Measurements from ENCODE around the gene LYPLA2. TPM values are rescaled to one million over a fixed set of nuclear protein-coding genes. Genes with fewer than 3 reads are reported as not detected.

Gene LYPLA2
- total RNA-seq, 1 donor from 2014 or later = 56.2 TPM

DNA sequence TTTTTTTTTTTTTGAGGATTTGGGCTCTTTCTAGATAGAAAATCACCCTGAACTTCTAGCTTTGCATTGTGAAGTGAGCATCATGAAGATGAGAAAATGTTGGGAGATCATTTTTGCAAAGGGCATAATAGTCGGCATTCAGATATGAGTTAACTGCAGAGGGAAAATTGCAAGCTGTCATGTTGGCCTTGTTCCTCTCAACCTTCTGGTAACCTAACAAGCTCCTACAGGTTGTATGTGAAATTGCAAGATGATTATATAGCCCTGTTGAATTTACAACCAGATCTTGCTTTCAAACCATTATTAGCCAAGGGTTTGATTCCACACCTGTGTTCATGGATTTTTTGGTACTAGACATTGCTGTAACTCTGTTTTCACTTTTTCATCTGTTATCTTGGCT lies 45.4 kb upstream of the LYPLA2 start:
- Histone ChIP-seq H3K36me3 (peaks cover under 1 to 4% of the 10 kb centered on the region in 2 donors), H3K4me1 (peaks cover 29% of the 10 kb centered on the region), H3K27me3 (no peaks in the 10 kb centered on the region), H3K27ac (no peak overlapping the region), H3K4me3 (no peak overlapping the region), H3K9me3 (no peaks in the 10 kb centered on the region)
- intact Hi-C loops (cut with DNase I) = no loop called here
- no peak for TF ChIP-seq POLR2AphosphoS5 (IDR thresholded peaks at IDR 0.05; ENCODE audit: insufficient read depth in 1 of 2, low read depth in 1 of 2)
- TF ChIP-seq, protein P1, sequence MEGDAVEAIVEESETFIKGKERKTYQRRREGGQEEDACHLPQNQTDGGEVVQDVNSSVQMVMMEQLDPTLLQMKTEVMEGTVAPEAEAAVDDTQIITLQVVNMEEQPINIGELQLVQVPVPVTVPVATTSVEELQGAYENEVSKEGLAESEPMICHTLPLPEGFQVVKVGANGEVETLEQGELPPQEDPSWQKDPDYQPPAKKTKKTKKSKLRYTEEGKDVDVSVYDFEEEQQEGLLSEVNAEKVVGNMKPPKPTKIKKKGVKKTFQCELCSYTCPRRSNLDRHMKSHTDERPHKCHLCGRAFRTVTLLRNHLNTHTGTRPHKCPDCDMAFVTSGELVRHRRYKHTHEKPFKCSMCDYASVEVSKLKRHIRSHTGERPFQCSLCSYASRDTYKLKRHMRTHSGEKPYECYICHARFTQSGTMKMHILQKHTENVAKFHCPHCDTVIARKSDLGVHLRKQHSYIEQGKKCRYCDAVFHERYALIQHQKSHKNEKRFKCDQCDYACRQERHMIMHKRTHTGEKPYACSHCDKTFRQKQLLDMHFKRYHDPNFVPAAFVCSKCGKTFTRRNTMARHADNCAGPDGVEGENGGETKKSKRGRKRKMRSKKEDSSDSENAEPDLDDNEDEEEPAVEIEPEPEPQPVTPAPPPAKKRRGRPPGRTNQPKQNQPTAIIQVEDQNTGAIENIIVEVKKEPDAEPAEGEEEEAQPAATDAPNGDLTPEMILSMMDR (IDR thresholded peaks at IDR 0.05) = no peak
- TF ChIP-seq POLR2A (IDR thresholded peaks at IDR 0.05) = no peak
- no peak for DNase-seq (ENCODE audit: extremely low spot score in 2 of 2)

DNA sequence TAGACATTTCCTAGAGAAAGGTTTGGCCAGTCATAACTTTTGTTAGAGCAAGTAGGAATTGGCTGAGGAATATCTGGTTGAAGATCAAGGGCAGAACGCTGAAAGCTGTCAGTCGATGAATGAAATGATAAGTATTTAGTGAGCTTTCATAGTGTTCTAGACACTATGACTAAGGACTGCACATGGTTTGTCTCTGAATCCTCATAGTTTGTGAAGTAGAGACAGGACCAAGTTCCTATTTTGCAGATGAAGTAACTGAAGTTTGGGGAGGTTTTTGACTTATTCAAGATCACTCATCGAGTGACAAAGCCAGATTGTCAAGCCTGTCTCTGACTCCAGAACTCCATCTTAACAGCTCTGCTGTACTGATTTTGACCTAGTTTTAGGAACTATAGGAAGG lies 42.9 kb upstream of the LYPLA2 start:
- H3K9me3 ChIP-seq = no peaks in the 10 kb centered on the region
- peaks cover 8 to 29% of the 10 kb centered on the region in 2 donors for H3K36me3 ChIP-seq
- no peak for DNase-seq (ENCODE audit: extremely low spot score in 2 of 2)
- intact Hi-C loops (cut with DNase I) = no loop called here
- peaks cover 29% of the 10 kb centered on the region for H3K4me1 ChIP-seq
- no peak overlapping the region for H3K27ac ChIP-seq
- H3K4me3 ChIP-seq = no peak overlapping the region
- no peaks in the 10 kb centered on the region for H3K27me3 ChIP-seq
- TF ChIP-seq POLR2AphosphoS5 (IDR thresholded peaks at IDR 0.05; ENCODE audit: insufficient read depth in 1 of 2, low read depth in 1 of 2) = no peak
- TF ChIP-seq, protein P1 (IDR thresholded peaks at IDR 0.05) = no peak
- no peak for TF ChIP-seq POLR2A (IDR thresholded peaks at IDR 0.05)

DNA sequence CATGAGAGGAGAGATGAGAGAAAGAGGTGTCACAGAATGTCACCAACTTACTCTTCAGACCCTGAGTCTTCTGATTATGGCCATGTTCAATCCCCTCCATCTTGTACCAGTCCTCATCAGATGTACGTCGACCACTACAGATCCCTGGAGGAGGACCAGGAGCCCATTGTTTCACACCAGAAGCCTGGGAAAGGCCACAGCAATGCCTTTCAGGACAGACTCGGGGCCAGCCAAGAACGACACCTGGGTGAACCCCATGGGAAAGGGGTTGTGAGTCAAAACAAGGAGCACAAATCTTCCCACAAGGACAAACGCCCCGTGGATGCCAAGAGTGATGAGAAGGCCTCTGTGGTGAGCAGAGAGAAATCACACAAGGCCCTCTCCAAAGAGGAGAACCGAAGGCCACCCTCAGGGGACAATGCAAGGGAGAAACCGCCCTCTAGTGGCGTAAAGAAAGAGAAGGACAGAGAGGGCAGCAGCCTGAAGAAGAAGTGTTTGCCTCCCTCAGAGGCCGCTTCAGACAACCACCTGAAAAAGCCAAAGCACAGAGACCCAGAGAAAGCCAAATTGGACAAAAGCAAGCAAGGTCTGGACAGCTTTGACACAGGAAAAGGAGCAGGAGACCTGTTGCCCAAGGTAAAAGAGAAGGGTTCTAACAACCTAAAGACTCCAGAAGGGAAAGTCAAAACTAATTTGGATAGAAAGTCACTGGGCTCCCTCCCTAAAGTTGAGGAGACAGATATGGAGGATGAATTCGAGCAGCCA lies 39.7 kb upstream of the LYPLA2 start:
- peaks cover 8% of the 10 kb centered on the region for H3K4me1 ChIP-seq
- intact Hi-C loops (cut with DNase I) = no loop called here
- H3K27ac ChIP-seq = no peak overlapping the region
- H3K9me3 ChIP-seq = no peaks in the 10 kb centered on the region
- H3K27me3 ChIP-seq = no peaks in the 10 kb centered on the region
- TF ChIP-seq, protein P1 (IDR thresholded peaks at IDR 0.05) = no peak
- no peak for TF ChIP-seq POLR2AphosphoS5 (IDR thresholded peaks at IDR 0.05; ENCODE audit: insufficient read depth in 1 of 2, low read depth in 1 of 2)
- no peak for TF ChIP-seq POLR2A (IDR thresholded peaks at IDR 0.05)
- no peak for DNase-seq (ENCODE audit: extremely low spot score in 2 of 2)
- no peak overlapping the region for H3K4me3 ChIP-seq
- H3K36me3 ChIP-seq = peaks cover 19 to 61% of the 10 kb centered on the region in 2 donors

DNA sequence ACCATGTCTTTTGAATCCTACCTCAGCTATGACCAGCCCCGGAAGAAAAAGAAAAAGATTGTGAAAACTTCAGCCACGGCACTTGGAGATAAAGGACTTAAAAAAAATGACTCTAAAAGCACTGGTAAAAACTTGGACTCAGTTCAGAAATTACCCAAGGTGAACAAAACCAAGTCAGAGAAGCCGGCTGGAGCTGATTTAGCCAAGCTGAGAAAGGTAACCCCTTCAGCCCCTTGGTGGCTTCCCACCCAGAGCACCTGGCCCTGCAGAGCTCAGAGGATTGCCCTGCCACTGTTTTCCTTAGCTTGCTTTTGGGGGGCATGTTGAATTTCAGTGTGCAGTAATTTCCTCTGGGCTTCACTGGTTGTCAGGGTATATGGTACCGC lies 39.1 kb upstream of the LYPLA2 start:
- intact Hi-C loops (cut with DNase I) = no loop called here
- H3K9me3 ChIP-seq = no peaks in the 10 kb centered on the region
- peaks cover 22 to 66% of the 10 kb centered on the region in 2 donors for H3K36me3 ChIP-seq
- no peak for TF ChIP-seq POLR2A (IDR thresholded peaks at IDR 0.05)
- TF ChIP-seq, protein P1 (IDR thresholded peaks at IDR 0.05) = no peak
- no peak for TF ChIP-seq POLR2AphosphoS5 (IDR thresholded peaks at IDR 0.05; ENCODE audit: insufficient read depth in 1 of 2, low read depth in 1 of 2)
- no peaks in the 10 kb centered on the region for H3K27me3 ChIP-seq
- H3K4me3 ChIP-seq = no peak overlapping the region
- H3K4me1 ChIP-seq = peaks cover 2% of the 10 kb centered on the region
- DNase-seq (ENCODE audit: extremely low spot score in 2 of 2) = no peak
- H3K27ac ChIP-seq = no peak overlapping the region

DNA sequence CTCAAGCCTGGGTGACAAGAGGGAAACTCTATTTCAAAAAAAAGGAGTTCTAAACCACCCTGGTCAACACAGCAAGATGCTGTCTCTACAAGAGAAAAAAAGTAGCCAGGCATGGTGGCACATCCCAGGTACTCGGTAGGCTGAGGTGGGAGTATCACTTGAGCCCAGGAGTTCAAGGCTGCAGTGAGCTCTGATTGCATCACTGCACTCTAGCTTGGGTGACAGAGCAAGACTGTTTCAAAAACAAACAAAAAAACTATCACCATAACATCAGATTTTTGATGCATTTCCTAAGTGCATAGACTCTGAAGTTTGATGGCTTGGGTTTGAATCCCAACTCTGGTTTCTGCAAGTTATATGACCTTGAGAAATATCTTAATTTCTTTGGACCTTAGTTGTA lies 38.0 kb upstream of the LYPLA2 start:
- no peak for DNase-seq (ENCODE audit: extremely low spot score in 2 of 2)
- no peak for TF ChIP-seq POLR2AphosphoS5 (IDR thresholded peaks at IDR 0.05; ENCODE audit: insufficient read depth in 1 of 2, low read depth in 1 of 2)
- TF ChIP-seq POLR2A (IDR thresholded peaks at IDR 0.05) = no peak
- TF ChIP-seq, protein P1 (IDR thresholded peaks at IDR 0.05) = no peak
- H3K27ac ChIP-seq = no peak overlapping the region
- H3K4me1 ChIP-seq = no peaks in the 10 kb centered on the region
- peaks cover 25 to 77% of the 10 kb centered on the region in 2 donors for H3K36me3 ChIP-seq
- intact Hi-C loops (cut with DNase I) = no loop called here
- no peaks in the 10 kb centered on the region for H3K9me3 ChIP-seq
- no peaks in the 10 kb centered on the region for H3K27me3 ChIP-seq
- H3K4me3 ChIP-seq = no peak overlapping the region
